SU-DHL-6 (cell line): Measurements from ENCODE around the gene PICK1.

ENCODE experiments used
- H2AFZ ChIP-seq: fragments of 200-600 bp; sonication (generic); 2 replicates; pipeline ENCODE4 v1.6.1; 2014; ENCODE audit warnings: low read depth, mild to moderate bottlenecking, moderate library complexity, mixed read lengths, antibody characterized with exemption, low read length; ENCODE audit not compliant: severe bottlenecking
- H3F3A ChIP-seq: fragments of 200-600 bp; shearing (Covaris generic); 2 replicates; pipeline ENCODE4 v1.6.0; 2016; ENCODE audit warnings: antibody characterized with exemption, mild to moderate bottlenecking; ENCODE audit not compliant: insufficient read depth
- H3K27ac ChIP-seq: fragments of 200-600 bp; sonication (generic); 2 replicates; pipeline ENCODE4 v1.5.1; 2016; ENCODE audit warnings: low read depth, mild to moderate bottlenecking, low read length, moderate library complexity, mixed read lengths
- H3K27me3 ChIP-seq: fragments of 200-600 bp; sonication (generic), shearing (Covaris generic); 2 replicates; pipeline ENCODE4 v1.6.0; 2014; ENCODE audit warnings: mild to moderate bottlenecking, low read length
- H3K36me3 ChIP-seq: fragments of 200-600 bp; sonication (generic); 2 replicates; pipeline ENCODE4 v1.6.1; 2014; ENCODE audit warnings: mild to moderate bottlenecking, low read length, mixed read lengths
- H3K4me2 ChIP-seq: fragments of 300-600, 200-600 bp; shearing (Covaris generic), sonication (generic); 2 replicates; pipeline ENCODE4 v1.6.0; 2014; ENCODE audit warnings: low read length, low read depth, mild to moderate bottlenecking; ENCODE audit not compliant: poor library complexity, severe bottlenecking
- H3K4me3 ChIP-seq: fragments of 200-600 bp; sonication (generic); 2 replicates; pipeline ENCODE4 v1.5.1; 2014; ENCODE audit warnings: antibody characterized with exemption, low read length, mild to moderate bottlenecking, mixed read lengths; ENCODE audit not compliant: insufficient read depth, poor library complexity, severe bottlenecking
- H3K79me2 ChIP-seq: fragments of 200-600 bp; sonication (generic); 2 replicates; pipeline ENCODE4 v1.6.1; 2014; ENCODE audit warnings: mild to moderate bottlenecking, low read length, moderate library complexity; ENCODE audit not compliant: insufficient read depth
- H3K9ac ChIP-seq: fragments of 200-600 bp; sonication (generic); 2 replicates; pipeline ENCODE4 v1.7.0; 2014; ENCODE audit warnings: mild to moderate bottlenecking, low read length
- H3K9me2 ChIP-seq: fragments of 200-600 bp; sonication (generic); replicated peaks from 2 replicates; pipeline ENCODE4 v1.6.1; 2014; ENCODE audit warnings: low read length; ENCODE audit not compliant: insufficient read depth
- H3K9me3 ChIP-seq: fragments of 200-600 bp; sonication (generic); 2 replicates; pipeline ENCODE4 v1.6.1; 2014; ENCODE audit warnings: low read length, mixed read lengths; ENCODE audit not compliant: insufficient read depth
- H4K20me1 ChIP-seq: fragments of 200-600 bp; sonication (generic); 2 replicates; pipeline ENCODE4 v1.6.1; 2014; ENCODE audit warnings: low read depth, mild to moderate bottlenecking, antibody characterized with exemption, low read length, moderate library complexity, mixed read lengths
- CTCF ChIP-seq: fragments of 200-600 bp; sonication (generic); IDR thresholded peaks from one replicate; pipeline ENCODE4 v1.5.1; 2017; ENCODE audit warnings: antibody characterized with exemption, mild to moderate bottlenecking, low read length, moderate library complexity; ENCODE audit not compliant: insufficient read depth, poor library complexity, severe bottlenecking
- EZH2phosphoT487 ChIP-seq: fragments of 200-600 bp; sonication (generic), shearing (Covaris generic); conservative IDR thresholded peaks from 2 replicates; pipeline ENCODE4 v1.6.1; 2018; ENCODE audit warnings: mild to moderate bottlenecking, antibody characterized with exemption, low read length, moderate library complexity, mixed read lengths

PICK1 gene

GRCh38 chr22:38033522-38034277, 23.5 kb upstream of the PICK1 start:
- no peak overlapping the region for H3K4me2 ChIP-seq
- no peaks in the 10 kb centered on the region for H4K20me1 ChIP-seq
- H3K9ac ChIP-seq = no peak overlapping the region
- no peaks in the 10 kb centered on the region for H3K79me2 ChIP-seq
- H3F3A ChIP-seq = no peaks in the 10 kb centered on the region
- H3K27ac ChIP-seq = no peak overlapping the region
- H3K9me3 ChIP-seq = no peaks in the 10 kb centered on the region
- no peaks in the 10 kb centered on the region for H3K27me3 ChIP-seq
- no peaks in the 10 kb centered on the region for H3K36me3 ChIP-seq
- no peak overlapping the region for H3K4me3 ChIP-seq
- TF ChIP-seq EZH2phosphoT487 (no peak), CTCF (no peak)
- no peak overlapping the region for H2AFZ ChIP-seq
- no peaks in the 10 kb centered on the region for H3K9me2 ChIP-seq

GRCh38 chr22:38034278-38034882, 22.8 kb upstream of the PICK1 start:
- H3K9me3 ChIP-seq = no peaks in the 10 kb centered on the region
- H3K9ac ChIP-seq = no peak overlapping the region
- H3K36me3 ChIP-seq = no peaks in the 10 kb centered on the region
- no peaks in the 10 kb centered on the region for H3K79me2 ChIP-seq
- no peak overlapping the region for H3K27ac ChIP-seq
- H3K4me2 ChIP-seq = no peak overlapping the region
- H2AFZ ChIP-seq = no peak overlapping the region
- no peak for TF ChIP-seq EZH2phosphoT487
- no peak for TF ChIP-seq CTCF
- H4K20me1 ChIP-seq = no peaks in the 10 kb centered on the region
- H3K27me3 ChIP-seq = no peaks in the 10 kb centered on the region
- no peaks in the 10 kb centered on the region for H3F3A ChIP-seq
- H3K4me3 ChIP-seq = no peak overlapping the region
- no peaks in the 10 kb centered on the region for H3K9me2 ChIP-seq

GRCh38 chr22:38034884-38035529, 22.2 kb upstream of the PICK1 start:
- no peak overlapping the region for H3K27ac ChIP-seq
- H3K79me2 ChIP-seq = no peaks in the 10 kb centered on the region
- no peaks in the 10 kb centered on the region for H4K20me1 ChIP-seq
- no peaks in the 10 kb centered on the region for H3K27me3 ChIP-seq
- H3K9me2 ChIP-seq = no peaks in the 10 kb centered on the region
- no peak overlapping the region for H2AFZ ChIP-seq
- H3K4me3 ChIP-seq = no peak overlapping the region
- no peaks in the 10 kb centered on the region for H3F3A ChIP-seq
- no peak overlapping the region for H3K9ac ChIP-seq
- no peaks in the 10 kb centered on the region for H3K9me3 ChIP-seq
- H3K36me3 ChIP-seq = no peaks in the 10 kb centered on the region
- TF ChIP-seq CTCF (no peak), EZH2phosphoT487 (no peak)
- H3K4me2 ChIP-seq = no peak overlapping the region
